GM04504 (cell line): Measurements from ENCODE around the gene NOX5.

Source experiments
- DNase-seq: peaks from one replicate; pipeline ENCODE4 v3.0.0-alpha.2; 2012; ENCODE audit warnings: low read depth

NOX5 gene

GRCh38 chr15:69081310-69082004 is 67.0 kb downstream of the NOX5 start:
- no peak for DNase-seq

- DNase-seq, result no peak
These were observed 67.6 kb downstream of the NOX5 start for GRCh38 chr15:69082021-69082502.

GRCh38 chr15:69082554-69082953 is 68.1 kb downstream of the NOX5 start:
- no peak for DNase-seq

- DNase-seq, result no peak
These were observed 70.0 kb downstream of the NOX5 start for GRCh38 chr15:69084404-69085030.

- DNase-seq, result no peak
These were observed 71.0 kb downstream of the NOX5 start for GRCh38 chr15:69085325-69086081.

GRCh38 chr15:69086427-69087204 is 72.1 kb downstream of the NOX5 start:
- no peak for DNase-seq

GRCh38 chr15:69087366-69087976 is 73.0 kb downstream of the NOX5 start:
- DNase-seq, result no peak

GRCh38 chr15:69088300-69088965 is 73.9 kb downstream of the NOX5 start:
- no peak for DNase-seq

- no peak for DNase-seq
These were observed 74.8 kb downstream of the NOX5 start for GRCh38 chr15:69089258-69089657.

- DNase-seq, result no peak
These were observed 75.9 kb downstream of the NOX5 start for GRCh38 chr15:69090197-69090948.

- DNase-seq, result no peak
These were observed 77.2 kb downstream of the NOX5 start for GRCh38 chr15:69091654-69092053.

- DNase-seq, result no peak
These were observed 77.7 kb downstream of the NOX5 start for GRCh38 chr15:69092159-69092558.

GRCh38 chr15:69093127-69093526 is 78.6 kb downstream of the NOX5 start:
- no peak for DNase-seq

- no peak for DNase-seq
These were observed 79.1 kb downstream of the NOX5 start for GRCh38 chr15:69093614-69094013.

GRCh38 chr15:69094124-69094921 is 79.8 kb downstream of the NOX5 start:
- no peak for DNase-seq

GRCh38 chr15:69095274-69095673 is 80.8 kb downstream of the NOX5 start:
- DNase-seq, result no peak

- no peak for DNase-seq
These were observed 81.7 kb downstream of the NOX5 start for GRCh38 chr15:69096196-69096595.

GRCh38 chr15:69096626-69097025 is 82.1 kb downstream of the NOX5 start:
- no peak for DNase-seq

- no peak for DNase-seq
These were observed 84.3 kb downstream of the NOX5 start for GRCh38 chr15:69098771-69099170.

- DNase-seq, result no peak
These were observed 85.4 kb downstream of the NOX5 start for GRCh38 chr15:69099941-69100340.
